ENCODE data around the gene THOC5.

DNA sequence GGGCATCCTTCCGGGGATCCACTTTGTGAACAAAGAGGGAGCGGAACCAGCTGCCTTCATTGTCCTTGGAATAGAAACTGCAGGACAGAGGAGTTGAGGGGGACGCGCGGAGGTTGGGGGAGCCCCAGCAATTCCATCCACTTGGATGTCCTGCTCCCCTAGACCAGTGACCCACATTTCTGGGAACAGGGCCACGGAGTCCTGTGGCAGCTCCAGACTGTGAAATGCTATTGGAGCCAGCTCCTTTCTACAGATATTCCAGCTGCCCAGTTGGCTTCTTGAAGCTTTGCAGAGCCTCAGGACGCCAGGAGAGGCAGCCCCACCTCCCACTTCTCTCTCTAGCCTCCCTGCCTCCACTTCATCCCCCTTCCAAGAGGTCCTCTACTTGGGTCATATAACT is 16.9 kb upstream of the THOC5 start:
- TF ChIP-seq, protein P1, sequence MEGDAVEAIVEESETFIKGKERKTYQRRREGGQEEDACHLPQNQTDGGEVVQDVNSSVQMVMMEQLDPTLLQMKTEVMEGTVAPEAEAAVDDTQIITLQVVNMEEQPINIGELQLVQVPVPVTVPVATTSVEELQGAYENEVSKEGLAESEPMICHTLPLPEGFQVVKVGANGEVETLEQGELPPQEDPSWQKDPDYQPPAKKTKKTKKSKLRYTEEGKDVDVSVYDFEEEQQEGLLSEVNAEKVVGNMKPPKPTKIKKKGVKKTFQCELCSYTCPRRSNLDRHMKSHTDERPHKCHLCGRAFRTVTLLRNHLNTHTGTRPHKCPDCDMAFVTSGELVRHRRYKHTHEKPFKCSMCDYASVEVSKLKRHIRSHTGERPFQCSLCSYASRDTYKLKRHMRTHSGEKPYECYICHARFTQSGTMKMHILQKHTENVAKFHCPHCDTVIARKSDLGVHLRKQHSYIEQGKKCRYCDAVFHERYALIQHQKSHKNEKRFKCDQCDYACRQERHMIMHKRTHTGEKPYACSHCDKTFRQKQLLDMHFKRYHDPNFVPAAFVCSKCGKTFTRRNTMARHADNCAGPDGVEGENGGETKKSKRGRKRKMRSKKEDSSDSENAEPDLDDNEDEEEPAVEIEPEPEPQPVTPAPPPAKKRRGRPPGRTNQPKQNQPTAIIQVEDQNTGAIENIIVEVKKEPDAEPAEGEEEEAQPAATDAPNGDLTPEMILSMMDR (IDR thresholded peaks at IDR 0.05; ENCODE audit: low read depth, low read length, poor library complexity, severe bottlenecking): no peak
- no peak for TF ChIP-seq EZH2phosphoT487 (IDR thresholded peaks at IDR 0.05; ENCODE audit: borderline replicate concordance, low read length)
